K562 (cell line): ENCODE data around the gene TBXA2R. TPM values are rescaled to one million over a fixed set of nuclear protein-coding genes. Genes with fewer than 3 reads are reported as not detected.
A peak's percentile ranks its signal among the peaks of the same experiment; 100 is the strongest.

Source experiments
- COPS2 ChIP-seq: fragments of 450-650 bp; conservative IDR thresholded peaks from 2 replicates; pipeline ENCODE4 v1.6.1; 2016; ENCODE audit warnings: mild to moderate bottlenecking, moderate library complexity
- CREM ChIP-seq: IDR thresholded peaks from 2 replicates; pipeline ENCODE4 v1.6.1; 2014; ENCODE audit warnings: antibody characterized with exemption, low read depth
- FOS ChIP-seq: IDR thresholded peaks from 3 replicates; pipeline ENCODE4 v1.6.1; 2011; ENCODE audit not compliant: insufficient read length; ENCODE audit errors: extremely low read depth
- HDGF ChIP-seq: fragments of 450-650 bp; IDR thresholded peaks from 2 replicates; pipeline ENCODE4 v1.6.1; 2016
- HNRNPLL ChIP-seq: fragments of 200-400 bp; formaldehyde crosslinking; IDR thresholded peaks from 2 replicates; pipeline ENCODE4 v1.6.1; 2017; ENCODE audit warnings: low read length, low read depth, mild to moderate bottlenecking; ENCODE audit not compliant: poor library complexity, severe bottlenecking
- MCM5 ChIP-seq: fragments of 450-650 bp; IDR thresholded peaks from 2 replicates; pipeline ENCODE4 v1.6.1; 2016; ENCODE audit warnings: low read depth
- MIER1 ChIP-seq: fragments of 450-650 bp; IDR thresholded peaks from 2 replicates; pipeline ENCODE4 v1.6.1; 2016; ENCODE audit warnings: antibody characterized with exemption, mild to moderate bottlenecking, low read depth
- MXI1 ChIP-seq: IDR thresholded peaks from 2 replicates; pipeline ENCODE4 v1.6.1; 2011; ENCODE audit warnings: low read depth, mild to moderate bottlenecking, improper control_type of control experiment, low read length
- MYBL2 ChIP-seq, 2 experiments: fragments of 450-650 bp in 1 of 2; sonication (generic) in 1 of 2; formaldehyde crosslinking in 1 of 2; IDR thresholded peaks; 2 replicates each; pipeline versions ENCODE4 v1.6.1 to v1.8.1; 2017 to 2022; ENCODE audit warnings: borderline replicate concordance in 1 of 2, inconsistent platforms in 1 of 2, low read depth in 1 of 2, mild to moderate bottlenecking in 1 of 2, missing genetic modification reagents in 1 of 2, moderate library complexity in 1 of 2
- PHF8 ChIP-seq: fragments of 200-600 bp; sonication (generic); IDR thresholded peaks from 2 replicates; pipeline ENCODE4 v1.6.1; 2012; ENCODE audit warnings: mixed run types, mild to moderate bottlenecking, inconsistent platforms, low read length, moderate library complexity, borderline replicate concordance
- RBM17 ChIP-seq: fragments of 200-400 bp; formaldehyde crosslinking; IDR thresholded peaks from 2 replicates; pipeline ENCODE4 v1.6.1; 2017; ENCODE audit warnings: low read depth, mild to moderate bottlenecking, low read length, borderline replicate concordance
- RERE ChIP-seq: sonication (generic); formaldehyde crosslinking; IDR thresholded peaks from 2 replicates; pipeline ENCODE4 v1.8.0; 2023; ENCODE audit warnings: missing genetic modification reagents, mild to moderate bottlenecking, borderline replicate concordance
- SNRNP70 ChIP-seq: fragments of 200-400 bp; formaldehyde crosslinking; optimal IDR thresholded peaks from 2 replicates; pipeline ENCODE3; 2017; ENCODE audit warnings: low read depth, low read length
- STAT5B ChIP-seq: fragments of 250-450 bp; sonication (Bioruptor Pico); IDR thresholded peaks from 2 replicates; pipeline ENCODE4 v1.8.0; 2021; ENCODE audit warnings: mild to moderate bottlenecking, inconsistent platforms
- TSC22D4 ChIP-seq: fragments of 450-650 bp; IDR thresholded peaks from 2 replicates; pipeline ENCODE4 v1.6.1; 2016; ENCODE audit warnings: missing genetic modification characterization, missing biosample characterization, control low read depth
- ZBTB17 ChIP-seq: fragments of 450-650 bp; formaldehyde crosslinking; IDR thresholded peaks from 2 replicates; pipeline ENCODE4 v1.4.0; 2020; ENCODE audit warnings: mild to moderate bottlenecking
- ZFPM2 ChIP-seq: fragments of 250-450 bp; sonication (Bioruptor Pico); IDR thresholded peaks from 2 replicates; pipeline ENCODE4 v1.5.1; 2022; ENCODE audit warnings: mild to moderate bottlenecking
- ZNF24 ChIP-seq: fragments of 450-650 bp; IDR thresholded peaks from 2 replicates; pipeline ENCODE4 v1.6.1; 2016
- ZNF41 ChIP-seq: fragments of 250-450 bp; sonication (Bioruptor Pico); conservative IDR thresholded peaks from 2 replicates; pipeline ENCODE4 v1.4.0; 2020; ENCODE audit warnings: mild to moderate bottlenecking
- ZNF644 ChIP-seq: fragments of 200-800 bp; sonication (Bioruptor generic); IDR thresholded peaks from 2 replicates; pipeline ENCODE4 v1.6.1; 2016; ENCODE audit warnings: low read depth, missing genetic modification characterization, missing compliant biosample characterization
- polyA plus RNA-seq, 8 experiments: library from polyadenylated mRNA; depleted of rRNA in 4 of 8; stranded (reverse) in 5 of 8; unstranded in 3 of 8; fragments of >200 nt; fragmentation: Nextera tagmentation in 2 of 8; fragmentation: Illumina TruSeq in 1 of 8; extraction: Ambion mirVana in 2 of 8; extraction: Trizol in 1 of 8; gene quantifications; 2 replicates each; pipeline versions ENCODE4 v1.2.1 to v1.2.3, GENCODE V29; 2011 to 2014; ENCODE audit warnings: inconsistent platforms in 1 of 8, missing spikeins in 1 of 8
- total RNA-seq, 7 experiments: library from RNA; depleted of rRNA in 6 of 7; stranded (reverse); fragments of >200 nt in 6 of 7; fragmentation: Illumina TruSeq in 2 of 7; extraction: Trizol in 2 of 7; gene quantifications; 2 replicates each; pipeline versions ENCODE4 v1.2.1 to v1.2.3, GENCODE V29; 2011 to 2021; ENCODE audit warnings: low replicate concordance in 1 of 7
- TF ChIP-seq, protein P1 (sequence below): fragments of 250-450 bp; sonication (Bioruptor Pico); IDR thresholded peaks from 2 replicates; pipeline ENCODE4 v1.5.0; 2020; ENCODE audit warnings: mild to moderate bottlenecking, borderline replicate concordance

The TBXA2R gene
- total and polyA plus RNA-seq, 9 of the 15 experiments (the other 6 are each of a cell fraction or from before 2014, with no cell fraction given): 1.5 to 24.0 (median 2.8) TPM

- TF ChIP-seq, protein P1, sequence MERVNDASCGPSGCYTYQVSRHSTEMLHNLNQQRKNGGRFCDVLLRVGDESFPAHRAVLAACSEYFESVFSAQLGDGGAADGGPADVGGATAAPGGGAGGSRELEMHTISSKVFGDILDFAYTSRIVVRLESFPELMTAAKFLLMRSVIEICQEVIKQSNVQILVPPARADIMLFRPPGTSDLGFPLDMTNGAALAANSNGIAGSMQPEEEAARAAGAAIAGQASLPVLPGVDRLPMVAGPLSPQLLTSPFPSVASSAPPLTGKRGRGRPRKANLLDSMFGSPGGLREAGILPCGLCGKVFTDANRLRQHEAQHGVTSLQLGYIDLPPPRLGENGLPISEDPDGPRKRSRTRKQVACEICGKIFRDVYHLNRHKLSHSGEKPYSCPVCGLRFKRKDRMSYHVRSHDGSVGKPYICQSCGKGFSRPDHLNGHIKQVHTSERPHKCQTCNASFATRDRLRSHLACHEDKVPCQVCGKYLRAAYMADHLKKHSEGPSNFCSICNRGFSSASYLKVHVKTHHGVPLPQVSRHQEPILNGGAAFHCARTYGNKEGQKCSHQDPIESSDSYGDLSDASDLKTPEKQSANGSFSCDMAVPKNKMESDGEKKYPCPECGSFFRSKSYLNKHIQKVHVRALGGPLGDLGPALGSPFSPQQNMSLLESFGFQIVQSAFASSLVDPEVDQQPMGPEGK (CRISPR knock-in tag): no peak
- no peak for TF ChIP-seq MXI1
- TF ChIP-seq ZNF644: no peak
- TF ChIP-seq ZBTB17 (CRISPR knock-in tag): no peak
- no peak for TF ChIP-seq ZNF41 (CRISPR knock-in tag)
- TF ChIP-seq MIER1: peak; percentile 66; the same call in 1 of the 2 replicates
- no peak for TF ChIP-seq COPS2
- no peak for TF ChIP-seq RERE (CRISPR knock-in tag)
- no peak for TF ChIP-seq ZNF24
- no peak for TF ChIP-seq MYBL2 (IDR thresholded peaks at IDR 0.05; ENCODE audit: low read depth)
- no peak for TF ChIP-seq MYBL2 (CRISPR knock-in tag; IDR thresholded peaks at IDR 0.05; ENCODE audit: borderline replicate concordance)
- TF ChIP-seq TSC22D4 (tag): no peak
- TF ChIP-seq STAT5B (CRISPR knock-in tag): no peak
- no peak for TF ChIP-seq RBM17
- no peak for TF ChIP-seq FOS
- no peak for TF ChIP-seq ZFPM2
- no peak for TF ChIP-seq HNRNPLL
- no peak for TF ChIP-seq PHF8
- TF ChIP-seq CREM: no peak
- TF ChIP-seq HDGF: peak; percentile 65; the same call in 1 of the 2 replicates
- no peak for TF ChIP-seq SNRNP70
- TF ChIP-seq MCM5: no peak
Observed at GRCh38 chr19:3556423-3556977, 50.2 kb downstream of the TBXA2R start (continued).
